ENCODE measurements around the gene R3HDM2.

- TF ChIP-seq CTCF (IDR thresholded peaks at IDR 0.05) (no peak), POLR2A (IDR thresholded peaks at IDR 0.05) (no peak)
Measured at GRCh38 chr12:57268264-57268663, 162.6 kb downstream of the R3HDM2 start.
